GM18861 (cell line): ENCODE data around the gene SELENBP1.

Source experiments
- ATAC-seq: cut with Tn5 transposase; IDR thresholded peaks from one replicate; pipeline ENCODE4 v1.9.1; 2021; ENCODE audit not compliant: unreplicated experiment

The SELENBP1 gene

GRCh38 chr1:151346082-151346768, 26.3 kb downstream of the SELENBP1 start:
- no peak for ATAC-seq

GRCh38 chr1:151344291-151344690, 28.2 kb downstream of the SELENBP1 start:
- no peak for ATAC-seq

GRCh38 chr1:151343587-151343986, 28.9 kb downstream of the SELENBP1 start:
- ATAC-seq, result no peak

GRCh38 chr1:151342569-151342968, 29.9 kb downstream of the SELENBP1 start:
- ATAC-seq, result no peak

- no peak for ATAC-seq
Measured at GRCh38 chr1:151342021-151342420, 30.5 kb downstream of the SELENBP1 start.

GRCh38 chr1:151340870-151341754, 31.4 kb downstream of the SELENBP1 start:
- ATAC-seq, result peak; percentile 68

GRCh38 chr1:151336556-151336955, 35.9 kb downstream of the SELENBP1 start:
- ATAC-seq, result no peak

GRCh38 chr1:151334822-151335221, 37.7 kb downstream of the SELENBP1 start:
- ATAC-seq, result no peak

- ATAC-seq, result no peak
Measured at GRCh38 chr1:151327903-151328674, 44.4 kb downstream of the SELENBP1 start.

GRCh38 chr1:151327223-151327902, 45.1 kb downstream of the SELENBP1 start, which contains the start of gene PI4KB:
Gene PI4KB, minus strand, starts transcription at chr1:151327416. Its CDS starts 10,935 bp downstream, at chr1:151316481.
- peak; percentile 76 for ATAC-seq

GRCh38 chr1:151326619-151327222, 45.8 kb downstream of the SELENBP1 start:
- peak; percentile 25 for ATAC-seq

- no peak for ATAC-seq
Measured at GRCh38 chr1:151325646-151326429, 46.7 kb downstream of the SELENBP1 start.

- ATAC-seq, result no peak
Measured at GRCh38 chr1:151325231-151325630, 47.3 kb downstream of the SELENBP1 start.

- no peak for ATAC-seq
Measured at GRCh38 chr1:151324390-151324930, 48.0 kb downstream of the SELENBP1 start.

GRCh38 chr1:151318975-151319374, 53.5 kb downstream of the SELENBP1 start:
- ATAC-seq, result no peak

- ATAC-seq, result no peak
Measured at GRCh38 chr1:151315565-151316235, 56.8 kb downstream of the SELENBP1 start.
